ENCODE results near the gene PLAC8.
A peak's percentile ranks its signal among the peaks of the same experiment; 100 is the strongest.
"Not testable (repeated sequence)": the region's sequence is repeated elsewhere in the genome, so short reads cannot be mapped to it uniquely, and the experiment has no call there.

PLAC8 gene, protein sequence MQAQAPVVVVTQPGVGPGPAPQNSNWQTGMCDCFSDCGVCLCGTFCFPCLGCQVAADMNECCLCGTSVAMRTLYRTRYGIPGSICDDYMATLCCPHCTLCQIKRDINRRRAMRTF

DNA sequence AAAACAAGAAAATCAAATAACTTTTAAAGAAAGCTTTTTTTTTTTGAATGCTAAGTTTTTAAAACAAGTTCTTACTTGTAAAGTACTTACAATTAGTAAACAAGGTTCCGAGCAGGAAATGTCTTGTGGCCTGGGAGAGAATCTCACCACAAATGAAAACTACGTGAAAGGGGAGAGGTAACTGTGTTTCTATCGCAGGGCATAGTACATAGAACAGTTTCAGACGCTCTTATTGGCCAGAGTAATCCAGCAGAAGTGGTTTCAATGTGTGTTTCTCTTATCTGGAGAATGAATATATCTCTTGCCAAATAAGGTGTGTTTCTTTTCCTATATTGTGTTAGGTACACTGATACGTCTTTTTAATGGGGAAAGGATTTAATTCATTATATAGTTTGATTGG, at the start of gene PLAC8:
Gene PLAC8 (minus strand): TSS at position 154 of the 400 bp plus-strand sequence. CDS start 6,808 bp downstream, outside the sequence.
- DNase-seq (ENCODE audit: low spot score), result no peak

DNA sequence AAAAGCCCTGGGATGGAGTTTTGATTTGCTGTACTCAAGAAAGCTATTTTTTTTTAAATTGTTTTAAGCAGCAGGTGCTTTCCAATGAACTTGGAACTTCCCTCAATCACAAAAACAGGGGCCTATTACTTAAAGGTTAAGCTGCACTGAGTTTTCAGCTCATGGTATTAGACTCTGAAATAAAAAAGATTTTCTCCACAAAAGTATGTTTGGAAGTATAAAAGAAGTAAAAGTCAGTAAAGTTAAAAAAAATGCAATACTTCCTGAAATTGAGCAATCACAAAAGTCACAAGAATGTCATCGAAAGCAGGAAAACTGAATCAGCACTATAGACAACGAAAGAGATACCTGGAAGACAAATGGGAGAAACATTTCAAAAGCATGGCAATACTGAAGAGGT, 38.9 kb upstream of the PLAC8 start:
- DNase-seq (ENCODE audit: low spot score), result no peak

DNA sequence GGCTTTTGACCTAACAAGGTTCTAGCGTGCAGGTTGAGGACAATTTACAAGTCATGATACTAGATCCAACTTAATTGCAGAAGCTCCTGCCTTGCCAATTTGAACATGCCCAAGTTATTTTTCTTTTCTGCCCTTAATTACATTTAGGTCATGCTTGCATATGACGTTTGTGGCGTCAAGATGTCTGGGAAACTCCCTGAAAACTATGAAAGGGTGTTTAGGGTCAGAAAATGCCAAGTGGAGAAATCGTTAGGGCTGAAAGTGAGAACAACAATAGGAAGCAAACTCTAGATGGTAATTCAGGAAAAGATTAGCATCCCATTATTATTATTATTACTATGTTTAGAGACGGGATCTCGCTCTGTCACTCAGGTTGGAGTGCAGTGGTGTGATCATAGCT, 38.2 kb upstream of the PLAC8 start:
- no peak for DNase-seq (ENCODE audit: low spot score)

DNA sequence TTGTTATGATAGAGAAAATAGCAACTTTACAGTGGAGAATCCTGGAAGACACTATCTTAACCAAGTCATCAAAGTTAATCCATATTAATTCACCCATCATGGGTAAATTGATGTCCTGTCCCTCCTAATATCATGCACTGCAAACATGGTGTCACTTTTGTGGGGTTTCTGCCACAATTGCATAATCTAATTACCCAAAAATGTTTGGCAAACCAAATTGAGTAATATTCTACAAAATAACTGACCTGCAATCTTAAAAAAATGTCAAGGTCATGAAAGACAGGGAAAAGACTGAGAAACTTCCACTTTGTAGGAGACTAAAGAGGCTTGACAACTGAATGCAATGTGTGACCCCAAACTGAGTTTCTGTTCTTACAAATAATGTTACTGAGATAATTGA, 37.1 kb upstream of the PLAC8 start:
- no peak for DNase-seq (ENCODE audit: low spot score)

GRCh38 chr4:83150653-83151330, 36.3 kb upstream of the PLAC8 start:
- DNase-seq (ENCODE audit: low spot score), result no peak

- no peak for DNase-seq (ENCODE audit: low spot score)
Observed at GRCh38 chr4:83149865-83150652, 35.5 kb upstream of the PLAC8 start.

DNA sequence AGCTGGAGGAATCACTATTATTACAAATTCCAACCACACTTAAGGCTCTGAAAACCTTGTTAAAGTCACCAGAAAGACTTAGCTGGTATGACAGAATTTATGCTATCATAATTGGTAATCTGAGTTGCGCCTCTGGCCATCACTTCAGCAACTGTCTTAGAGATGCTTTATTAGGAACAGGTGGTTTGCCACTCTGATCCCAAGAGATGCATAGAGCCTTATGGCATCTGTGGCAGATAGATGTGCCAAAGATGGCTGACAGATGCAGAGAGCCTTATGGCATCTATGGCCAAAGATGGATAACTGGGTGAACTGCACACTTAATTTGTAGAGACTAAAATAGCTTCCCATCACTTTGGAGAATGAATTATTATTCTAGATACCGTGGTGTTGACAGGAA, 32.3 kb upstream of the PLAC8 start:
- no peak for DNase-seq (ENCODE audit: low spot score)

DNA sequence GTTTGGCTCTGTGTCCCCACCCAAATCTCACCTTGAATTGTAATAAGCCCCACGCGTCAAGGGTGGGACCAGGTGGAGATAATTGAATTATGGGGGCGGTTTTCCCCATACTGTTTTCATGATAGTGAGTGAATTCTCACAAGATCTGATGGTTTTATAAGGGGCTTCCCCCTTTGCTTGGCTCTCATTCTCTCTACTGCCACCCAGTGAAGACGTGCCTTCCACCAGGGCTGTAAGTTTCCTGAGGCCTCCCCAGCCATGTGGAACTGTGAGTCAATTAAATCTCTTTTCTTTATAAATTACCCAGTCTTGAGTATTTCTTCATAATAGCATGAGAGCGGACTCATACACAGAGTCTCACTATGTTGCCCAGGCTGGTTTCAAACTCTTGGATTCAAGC, 31.2 kb upstream of the PLAC8 start:
- not testable (repeated sequence) for DNase-seq (ENCODE audit: low spot score)

GRCh38 chr4:83139514-83140156, 25.1 kb upstream of the PLAC8 start:
- DNase-seq (ENCODE audit: low spot score), result no peak

GRCh38 chr4:83138946-83139345, 24.4 kb upstream of the PLAC8 start:
- DNase-seq (ENCODE audit: low spot score), result no peak

GRCh38 chr4:83132065-83132464, 17.5 kb upstream of the PLAC8 start:
- DNase-seq (ENCODE audit: low spot score), result no peak

- no peak for DNase-seq (ENCODE audit: low spot score)
Observed at GRCh38 chr4:83129264-83129663, 14.7 kb upstream of the PLAC8 start.

- peak; percentile 69 for DNase-seq (ENCODE audit: low spot score)
Observed at GRCh38 chr4:83128240-83128929, 13.9 kb upstream of the PLAC8 start.

GRCh38 chr4:83125738-83126141, 11.2 kb upstream of the PLAC8 start:
- no peak for DNase-seq (ENCODE audit: low spot score)

DNA sequence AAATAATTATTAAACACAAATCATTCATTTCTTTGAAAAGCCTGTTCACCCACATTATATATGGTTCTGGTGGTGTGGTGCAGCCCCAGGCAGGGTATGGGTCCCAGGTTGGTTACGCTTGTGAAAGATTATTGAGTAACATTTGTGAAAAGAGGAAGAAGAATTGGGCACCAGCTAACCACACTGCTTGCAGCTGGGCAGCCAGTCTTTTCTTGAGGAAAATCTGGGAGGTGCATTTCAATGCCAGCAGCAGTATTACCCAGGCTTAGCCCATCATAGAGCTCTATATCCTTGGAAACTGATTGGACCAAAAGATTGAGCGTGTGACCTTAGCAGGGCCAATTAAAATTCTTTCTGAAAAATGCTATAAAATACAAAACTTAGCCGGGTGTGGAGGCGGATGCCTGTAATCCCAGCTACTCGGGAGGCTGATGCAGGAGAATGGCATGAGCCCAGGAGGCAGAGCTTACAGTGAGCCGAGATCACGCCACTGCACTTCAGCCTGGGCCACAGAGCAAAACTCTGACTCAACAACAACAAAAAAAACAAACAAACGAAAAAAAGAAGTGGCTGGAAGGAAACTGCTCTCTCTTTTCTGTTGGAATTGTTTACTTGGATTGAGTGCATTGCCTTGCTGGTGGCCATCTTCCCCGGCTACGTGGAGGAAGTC, 9.7 kb upstream of the PLAC8 start:
- no peak for DNase-seq (ENCODE audit: low spot score)

DNA sequence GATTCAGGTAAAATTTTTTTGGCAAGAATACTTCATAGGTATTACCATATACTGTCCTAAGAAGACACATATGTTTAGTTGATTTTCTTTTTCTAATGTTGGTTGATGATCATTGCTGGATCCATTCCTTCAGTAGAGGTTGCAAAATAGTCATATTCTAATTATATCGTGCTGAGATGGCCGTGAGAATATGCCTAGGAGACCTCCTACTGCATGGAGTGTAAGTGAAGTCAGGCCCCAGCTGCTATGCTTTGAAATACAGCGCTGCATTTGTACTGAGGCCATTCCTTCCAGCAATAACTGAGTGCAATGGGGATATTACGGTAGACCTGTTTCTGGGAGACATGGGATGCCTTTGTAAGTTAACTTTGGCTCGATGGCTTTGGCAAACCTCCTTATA, 6.7 kb upstream of the PLAC8 start:
- DNase-seq (ENCODE audit: low spot score), result no peak

GRCh38 chr4:83118869-83119268, 4.3 kb upstream of the PLAC8 start:
- DNase-seq (ENCODE audit: low spot score), result no peak

- no peak for DNase-seq (ENCODE audit: low spot score)
Observed at GRCh38 chr4:83115656-83116285, 1.2 kb upstream of the PLAC8 start.

DNA sequence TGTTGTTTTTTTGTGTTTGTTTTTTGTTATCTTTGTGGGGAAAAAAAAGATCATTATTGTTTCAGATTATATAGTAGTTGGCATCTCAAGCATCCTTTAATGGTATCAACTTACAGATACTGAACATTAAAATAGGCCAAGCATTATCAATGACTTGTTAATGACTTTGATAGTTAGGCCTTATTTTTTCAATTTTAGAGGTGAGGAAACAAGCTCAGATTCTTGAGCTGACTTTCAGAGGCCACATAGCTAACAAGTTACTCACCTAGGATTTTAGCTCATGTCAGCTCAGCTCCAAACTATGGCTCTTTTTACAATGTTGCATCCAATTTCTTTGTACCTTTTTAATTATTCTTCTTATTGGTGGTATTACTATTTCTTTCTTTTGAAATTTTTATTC, 471 bp upstream of the PLAC8 start:
- DNase-seq (ENCODE audit: low spot score), result peak; percentile 18

DNA sequence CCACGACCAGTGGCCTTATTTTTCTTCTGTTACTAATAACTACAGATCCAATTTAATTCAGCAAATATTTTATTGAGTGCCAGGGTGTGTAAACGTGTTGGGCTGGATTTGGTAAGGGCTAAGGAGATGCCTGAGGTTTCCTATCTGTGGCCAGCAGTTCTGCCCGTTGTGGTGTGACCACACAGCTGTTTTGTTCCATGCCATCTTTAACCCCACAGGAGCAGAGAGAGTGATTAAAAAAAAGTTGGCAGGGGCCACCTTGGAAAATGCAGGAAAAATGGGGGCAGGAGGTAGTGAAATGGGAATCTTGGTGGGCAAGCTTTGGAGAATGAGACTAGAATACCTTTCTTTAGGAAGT, 1.1 kb downstream of the PLAC8 start:
- no peak for DNase-seq (ENCODE audit: low spot score)

DNA sequence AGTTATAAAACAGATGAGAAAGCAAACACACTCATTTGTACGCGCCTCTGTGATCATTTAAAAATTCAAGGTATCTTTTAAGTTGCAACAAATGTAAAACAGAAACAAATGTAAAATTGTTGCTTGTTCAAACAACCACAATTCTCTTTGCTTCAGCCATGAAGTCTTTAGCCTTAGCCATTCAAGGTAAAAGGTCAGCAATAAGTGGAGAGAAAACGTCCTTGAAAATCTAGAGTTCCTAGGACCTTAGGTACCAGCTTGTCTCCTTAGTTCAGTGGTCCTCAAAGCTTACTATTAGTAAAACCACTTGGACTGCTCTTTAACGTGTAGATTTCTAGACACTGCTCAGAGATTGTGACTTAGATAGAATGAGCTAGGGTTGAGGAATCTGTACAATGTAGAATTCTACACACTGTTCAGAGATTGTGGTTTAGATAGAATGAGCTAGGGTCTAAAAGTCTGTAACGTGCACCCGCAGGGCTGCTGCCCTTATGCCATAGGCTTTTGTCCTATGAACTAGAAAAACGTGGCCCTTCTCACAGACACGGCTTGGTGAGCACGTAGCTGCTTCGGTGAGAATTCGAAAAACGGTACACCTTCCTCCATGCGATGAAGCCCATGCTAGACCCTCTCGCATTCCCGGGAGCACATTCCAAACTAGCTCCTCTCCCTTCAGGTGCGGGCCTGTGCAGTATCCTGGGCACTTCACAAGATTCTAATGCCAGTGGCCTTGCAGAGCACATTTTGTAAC, 1.7 kb downstream of the PLAC8 start:
- no peak for DNase-seq (ENCODE audit: low spot score)

All from hepatic stellate cell (primary cell).